Retinal pigment epithelial cell (primary cell): ENCODE data around the gene AKAP6.

ENCODE experiments used
- DNase-seq: peaks from one replicate; pipeline ENCODE4 v3.0.0-alpha.2; 2010; ENCODE audit warnings: low read depth
- H3K4me3 ChIP-seq: 2 replicates; pipeline ENCODE4 v1.5.1; 2011; ENCODE audit warnings: mild to moderate bottlenecking, low read length, control low read depth, moderate library complexity
- TF ChIP-seq, protein P1 (sequence below): conservative IDR thresholded peaks from 2 replicates; pipeline ENCODE4 v1.5.1; 2011; ENCODE audit warnings: low read depth, low read length, control low read depth, inconsistent platforms

AKAP6 gene

DNA sequence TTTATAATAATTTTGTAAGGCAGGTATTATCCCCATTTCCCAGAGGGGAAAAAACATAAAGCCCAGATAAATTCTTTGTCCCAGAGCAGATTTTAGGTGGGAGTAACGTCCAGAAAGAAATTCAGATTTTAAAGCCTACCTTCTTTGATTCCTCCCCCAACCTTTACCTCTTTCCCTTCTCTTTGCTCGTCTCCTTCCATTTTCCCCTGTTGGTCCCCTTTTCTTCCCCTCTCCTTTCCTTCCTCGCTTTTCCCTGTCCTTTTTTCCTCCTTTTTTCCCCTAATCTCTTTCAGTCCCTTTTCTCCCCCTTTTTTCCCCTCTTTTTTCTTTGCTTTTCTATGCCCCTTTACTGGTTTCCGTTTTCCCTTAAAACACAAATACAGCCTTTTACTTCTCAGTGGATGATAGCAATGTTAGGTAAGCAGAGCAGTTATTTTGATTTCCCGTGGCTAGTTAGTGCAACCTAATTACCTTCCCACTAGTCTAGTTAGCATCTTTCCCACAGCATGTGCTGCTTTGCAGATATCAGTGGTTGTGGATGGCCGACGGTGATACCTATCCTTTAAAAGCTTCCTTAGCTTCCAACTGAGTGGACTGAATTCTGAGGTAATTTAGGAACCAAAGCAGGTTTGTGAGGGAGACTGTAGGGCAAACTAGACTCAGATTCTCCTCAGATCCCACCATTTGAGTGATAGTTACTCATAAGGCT lies 10.9 kb upstream of the AKAP6 start:
- DNase-seq = no peak
- no peak overlapping the region for H3K4me3 ChIP-seq
- TF ChIP-seq, protein P1, sequence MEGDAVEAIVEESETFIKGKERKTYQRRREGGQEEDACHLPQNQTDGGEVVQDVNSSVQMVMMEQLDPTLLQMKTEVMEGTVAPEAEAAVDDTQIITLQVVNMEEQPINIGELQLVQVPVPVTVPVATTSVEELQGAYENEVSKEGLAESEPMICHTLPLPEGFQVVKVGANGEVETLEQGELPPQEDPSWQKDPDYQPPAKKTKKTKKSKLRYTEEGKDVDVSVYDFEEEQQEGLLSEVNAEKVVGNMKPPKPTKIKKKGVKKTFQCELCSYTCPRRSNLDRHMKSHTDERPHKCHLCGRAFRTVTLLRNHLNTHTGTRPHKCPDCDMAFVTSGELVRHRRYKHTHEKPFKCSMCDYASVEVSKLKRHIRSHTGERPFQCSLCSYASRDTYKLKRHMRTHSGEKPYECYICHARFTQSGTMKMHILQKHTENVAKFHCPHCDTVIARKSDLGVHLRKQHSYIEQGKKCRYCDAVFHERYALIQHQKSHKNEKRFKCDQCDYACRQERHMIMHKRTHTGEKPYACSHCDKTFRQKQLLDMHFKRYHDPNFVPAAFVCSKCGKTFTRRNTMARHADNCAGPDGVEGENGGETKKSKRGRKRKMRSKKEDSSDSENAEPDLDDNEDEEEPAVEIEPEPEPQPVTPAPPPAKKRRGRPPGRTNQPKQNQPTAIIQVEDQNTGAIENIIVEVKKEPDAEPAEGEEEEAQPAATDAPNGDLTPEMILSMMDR = no peak

DNA sequence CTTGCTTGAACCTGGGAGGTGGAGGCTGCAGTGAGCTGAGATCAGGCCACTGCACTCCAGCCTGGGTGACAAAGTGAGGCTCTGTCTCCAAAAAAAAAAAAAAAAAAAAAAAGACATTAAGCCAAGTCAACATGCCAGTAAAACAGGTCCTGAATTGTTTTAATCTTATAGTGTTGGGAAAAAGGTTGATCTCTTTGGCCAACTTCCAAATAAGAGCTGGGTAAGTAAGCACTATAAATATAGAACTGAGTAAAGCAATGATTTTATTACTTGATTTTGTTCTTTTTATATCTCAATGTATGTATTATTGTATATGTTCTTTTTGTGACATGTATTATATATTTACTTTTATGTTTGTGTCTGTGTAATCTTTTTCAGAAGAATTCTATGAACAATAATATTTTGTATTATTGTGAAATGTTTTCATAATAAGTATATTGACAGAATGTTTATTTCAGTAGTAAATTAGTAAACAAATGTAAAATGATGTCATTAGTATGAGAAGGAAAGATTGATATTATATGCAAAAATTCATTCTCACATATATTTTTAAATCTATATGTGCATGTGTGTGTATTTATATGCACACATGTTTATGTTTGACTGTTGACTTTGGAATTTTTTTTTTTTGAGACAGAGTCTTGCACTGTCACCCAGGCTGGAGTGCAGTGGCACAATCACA lies 9.6 kb upstream of the AKAP6 start:
- no peak overlapping the region for H3K4me3 ChIP-seq
- TF ChIP-seq, protein P1 = no peak
- DNase-seq = no peak

DNA sequence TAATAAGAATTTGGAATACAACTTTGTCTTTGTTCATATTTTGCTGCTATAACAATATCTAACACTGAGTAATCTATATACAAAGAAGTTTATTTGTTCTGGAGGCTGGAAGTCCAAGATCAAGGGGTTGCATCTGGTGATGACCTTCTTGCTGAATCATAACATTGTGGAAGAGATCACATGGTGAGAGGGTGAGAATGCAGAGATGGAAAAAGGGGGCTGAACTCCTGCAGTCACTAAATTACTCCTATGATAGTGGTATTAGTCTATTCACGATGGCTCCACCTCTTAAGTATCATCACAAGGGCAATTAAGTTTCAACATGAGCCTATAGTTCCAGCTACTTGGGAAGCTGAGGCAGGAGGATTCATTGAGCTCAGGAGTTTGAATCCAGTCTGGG lies 4.5 kb upstream of the AKAP6 start:
- TF ChIP-seq, protein P1 = no peak
- no peak for DNase-seq
- no peak overlapping the region for H3K4me3 ChIP-seq

DNA sequence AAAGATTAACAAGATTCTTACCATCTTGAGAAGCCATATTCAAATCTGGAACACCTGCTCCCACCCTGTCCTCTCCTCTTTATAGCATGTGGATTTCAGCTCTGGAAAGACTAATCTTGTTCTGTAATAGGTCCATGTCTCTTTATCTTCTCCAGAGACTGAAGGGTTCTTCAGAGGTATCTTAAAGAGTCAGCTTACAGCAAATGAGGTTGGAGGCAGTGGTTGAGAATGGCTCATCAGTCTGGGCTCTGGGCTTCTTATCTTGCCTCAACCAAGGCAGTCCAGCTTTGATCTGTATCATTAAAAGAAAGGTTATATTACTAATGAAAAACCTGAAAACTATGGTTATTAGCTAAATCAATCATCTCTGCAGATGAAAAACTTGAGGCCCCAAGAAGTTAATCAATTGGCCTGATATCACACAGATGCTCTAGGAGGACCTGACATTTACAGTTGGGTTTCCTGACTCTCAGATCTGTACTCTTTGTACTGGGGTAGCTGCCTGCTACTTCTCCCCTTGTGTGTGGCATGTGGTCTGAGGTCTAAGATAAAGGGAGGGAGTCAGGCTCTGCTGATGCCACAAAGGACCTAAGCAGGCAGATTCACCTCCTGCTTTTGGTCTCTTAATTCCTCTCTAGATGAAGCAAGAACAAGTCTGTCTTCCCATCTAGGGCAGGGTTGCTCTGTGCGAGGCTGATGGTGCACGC lies 1.7 kb upstream of the AKAP6 start:
- TF ChIP-seq, protein P1 = no peak
- DNase-seq = no peak
- no peak overlapping the region for H3K4me3 ChIP-seq

DNA sequence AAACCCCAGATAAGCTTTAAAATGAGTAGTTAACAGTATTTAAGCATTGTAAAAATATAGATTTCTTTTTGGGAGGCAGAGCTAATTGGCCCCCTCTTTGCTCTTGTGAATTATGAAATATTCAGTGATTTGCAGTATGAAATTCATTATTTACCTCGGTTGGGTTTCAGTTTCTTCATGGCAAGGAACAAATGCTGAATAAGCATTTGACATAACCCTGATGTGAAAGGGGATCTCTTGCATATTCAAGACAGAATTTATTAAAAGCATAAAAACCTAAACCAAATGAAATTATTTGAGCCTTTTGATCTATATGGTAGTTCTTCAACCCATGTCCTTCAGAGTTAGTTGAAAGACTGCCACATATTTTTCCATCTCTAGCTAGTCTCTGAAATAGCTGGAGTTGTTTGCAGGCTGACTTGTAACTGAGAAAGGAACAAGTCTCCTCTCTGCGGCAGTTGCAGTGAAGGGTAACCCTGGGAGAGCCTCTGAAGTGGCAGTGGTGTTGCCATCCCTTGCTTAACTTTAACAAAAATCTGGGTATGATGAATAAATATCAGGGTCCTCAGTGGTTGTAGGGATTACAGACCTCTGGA lies 690 bp downstream of the AKAP6 start:
- DNase-seq = no peak
- TF ChIP-seq, protein P1 = no peak
- no peak overlapping the region for H3K4me3 ChIP-seq

DNA sequence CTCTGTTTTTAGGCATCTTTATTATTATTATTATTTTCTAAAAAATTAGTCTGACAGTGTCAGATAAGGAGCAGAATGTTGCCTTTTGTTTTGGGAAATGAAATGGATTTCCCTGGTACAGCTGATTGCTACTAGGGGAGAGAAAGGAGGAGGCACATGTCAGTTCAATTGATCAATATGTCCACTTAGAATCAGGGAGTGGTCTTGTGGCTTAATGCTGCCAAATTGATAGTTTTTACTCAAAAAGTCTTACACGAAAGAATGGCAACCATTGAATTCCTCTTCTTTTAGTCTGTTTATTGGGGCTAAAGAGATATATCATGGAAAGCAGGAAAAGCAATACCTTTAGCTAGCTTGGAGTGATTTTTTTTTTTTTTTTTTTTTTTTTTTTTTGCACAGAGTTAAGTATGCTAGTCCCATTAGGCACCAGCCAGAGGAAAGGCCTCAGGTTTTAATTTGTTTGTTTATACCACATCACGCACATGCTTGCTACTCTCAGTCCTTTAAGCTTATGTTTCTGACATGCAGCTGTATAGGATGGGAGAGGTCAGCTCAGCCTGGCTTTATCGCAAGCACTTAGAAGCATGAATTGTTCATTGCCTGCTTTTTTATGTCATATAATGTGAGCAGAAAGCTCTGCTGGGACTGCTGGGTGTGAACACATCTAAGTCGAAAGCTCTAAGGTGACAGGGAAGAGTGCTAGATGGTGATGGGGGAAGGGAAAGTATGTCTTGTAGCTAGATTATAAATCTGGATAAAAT lies 1.4 kb downstream of the AKAP6 start:
- DNase-seq = no peak
- H3K4me3 ChIP-seq = no peak overlapping the region
- TF ChIP-seq, protein P1 = no peak
